NCI-H2196 treated with DMSO at 0.1 percent for 48 hours (cell line): Measurements from ENCODE around the gene C1orf232.
A peak's percentile ranks its signal among the peaks of the same experiment; 100 is the strongest.

ENCODE experiments used
- DNase-seq: peaks from one replicate; lab custom pipeline; 2025; ENCODE audit not compliant: unreplicated experiment; lab: John Stamatoyannopoulos, UW

C1orf232 gene

GRCh38 chr1:26168410-26169197 lies at the start of gene C1orf232:
Gene C1orf232, minus strand, starts transcription at chr1:26168963. Its CDS starts 464 bp downstream, at chr1:26168499.
- DNase-seq: peak; percentile 45

DNA sequence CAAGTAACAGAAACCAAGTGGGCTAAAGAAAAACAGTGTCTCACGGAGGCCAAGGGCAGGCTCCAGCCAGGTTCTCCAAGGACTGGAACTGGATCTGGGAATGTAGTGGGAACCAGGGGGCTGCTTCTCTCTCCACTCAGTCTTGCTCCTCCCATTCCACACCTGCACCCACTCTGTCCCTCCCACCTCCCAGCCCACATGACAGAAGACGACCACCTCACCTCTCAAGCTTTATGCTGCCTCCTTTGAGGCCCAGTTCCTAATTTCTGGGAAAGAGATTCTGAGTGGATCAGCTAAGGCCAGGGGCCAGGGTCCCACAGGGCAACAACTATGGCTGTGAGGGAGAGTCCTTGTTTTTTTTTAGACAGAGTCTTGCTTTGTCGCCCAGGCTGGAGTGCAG lies 46.5 kb upstream of the C1orf232 start:
- DNase-seq: no peak

DNA sequence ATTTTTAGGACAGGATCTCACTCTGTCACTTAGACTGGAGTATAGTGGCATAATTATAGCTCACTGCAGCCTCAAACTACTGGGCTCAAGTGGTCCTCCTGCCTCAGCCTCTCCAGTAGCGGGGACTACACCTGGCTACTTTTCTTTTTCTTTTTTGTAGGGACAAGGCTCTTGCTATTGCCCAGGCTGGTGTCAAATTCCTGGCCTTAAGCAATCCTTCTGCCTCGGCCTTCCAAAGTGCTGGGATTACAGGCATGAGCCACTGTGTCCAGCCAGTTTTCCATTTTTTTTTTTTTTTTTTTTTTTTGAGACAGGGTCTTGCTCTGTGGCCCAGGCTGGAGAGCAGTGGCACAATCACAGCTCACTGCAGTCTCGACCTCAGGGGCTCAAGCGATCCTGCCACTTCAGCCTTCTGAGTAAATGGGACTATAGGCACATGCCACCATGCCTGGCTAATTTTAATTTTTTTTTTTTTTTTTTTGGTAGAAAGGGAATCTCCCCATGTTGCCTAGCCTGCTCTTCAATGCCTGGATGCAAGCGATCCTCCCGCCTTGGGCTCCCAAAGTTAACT lies 44.7 kb upstream of the C1orf232 start:
- DNase-seq: no peak

DNA sequence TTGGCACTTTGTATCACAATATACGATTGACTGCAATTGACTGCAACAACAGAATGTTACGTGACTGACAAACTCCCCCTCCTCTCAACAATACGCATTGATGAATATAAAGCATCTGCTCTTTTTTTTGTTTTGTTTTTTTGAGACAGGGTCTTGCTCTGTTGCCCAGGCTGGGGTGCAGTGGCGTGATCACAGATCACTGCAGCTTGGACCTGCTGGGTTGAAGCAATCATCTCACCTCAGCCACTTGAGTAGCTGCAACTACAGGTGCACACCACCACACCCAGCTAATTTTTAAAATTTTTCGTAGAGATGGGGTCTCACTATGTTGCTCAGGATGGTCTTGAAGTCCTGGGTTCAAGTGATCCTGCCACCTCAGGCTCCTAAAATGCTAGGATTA lies 44.0 kb upstream of the C1orf232 start:
- no peak for DNase-seq

DNA sequence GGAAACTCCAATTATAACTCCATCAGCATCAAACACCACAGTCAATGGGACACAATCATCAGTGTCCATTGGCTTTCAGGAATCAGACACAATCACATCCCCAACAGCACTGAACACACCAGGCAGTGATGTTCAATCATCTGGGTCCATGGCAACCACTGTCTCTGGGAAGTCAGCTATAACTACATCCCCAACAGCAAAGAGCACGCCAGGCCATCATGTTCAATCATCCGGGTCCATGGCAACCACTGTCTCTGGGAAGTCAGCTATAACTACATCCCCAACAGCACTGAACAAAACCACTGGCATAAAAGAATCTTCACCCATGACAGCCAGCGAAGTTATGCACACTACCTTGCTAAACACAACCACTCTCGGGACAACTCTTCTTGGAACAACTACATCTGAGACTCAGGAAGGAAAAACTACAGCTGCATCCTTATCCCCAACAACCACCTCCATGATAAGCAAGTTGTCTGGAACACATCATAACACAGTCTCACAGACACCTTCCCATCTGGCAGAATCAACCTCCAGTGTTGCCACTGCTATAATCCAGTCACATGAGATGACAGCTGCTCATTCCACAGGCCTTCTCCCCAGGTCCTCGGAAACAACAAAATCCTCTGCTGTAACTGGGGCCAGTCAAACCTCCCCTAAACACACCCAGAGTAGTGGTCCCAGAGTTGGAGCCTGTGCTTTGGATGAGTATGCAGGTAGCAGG lies 41.5 kb upstream of the C1orf232 start:
- DNase-seq: no peak

- DNase-seq: no peak
Observed at GRCh38 chr1:26203642-26204318, 35.0 kb upstream of the C1orf232 start.

DNA sequence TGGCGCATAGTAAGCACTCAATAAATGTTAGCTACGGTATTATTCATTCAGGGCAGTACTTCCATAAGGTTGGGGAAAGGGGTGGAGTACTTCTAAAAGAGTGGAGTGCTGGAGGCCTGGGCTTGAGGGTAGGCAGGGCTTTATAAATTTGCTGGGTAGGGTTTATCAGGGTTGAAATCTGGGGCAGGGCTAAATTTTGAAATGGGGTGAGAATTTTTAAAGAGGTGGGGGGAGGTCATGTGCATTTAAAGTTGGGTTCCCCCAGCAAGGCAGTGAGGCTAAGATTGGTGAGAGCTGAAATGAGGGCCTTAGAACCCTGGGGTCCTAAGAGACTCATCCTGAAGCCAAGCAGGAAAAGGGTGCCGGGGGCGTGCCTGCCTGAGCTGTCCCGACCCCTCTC lies 31.6 kb upstream of the C1orf232 start:
- DNase-seq: no peak

GRCh38 chr1:26197813-26198212 lies 29.1 kb upstream of the C1orf232 start:
- DNase-seq: no peak

GRCh38 chr1:26197301-26197700 lies 28.5 kb upstream of the C1orf232 start:
- no peak for DNase-seq

- no peak for DNase-seq
Observed at GRCh38 chr1:26195805-26196204, 27.0 kb upstream of the C1orf232 start.

DNA sequence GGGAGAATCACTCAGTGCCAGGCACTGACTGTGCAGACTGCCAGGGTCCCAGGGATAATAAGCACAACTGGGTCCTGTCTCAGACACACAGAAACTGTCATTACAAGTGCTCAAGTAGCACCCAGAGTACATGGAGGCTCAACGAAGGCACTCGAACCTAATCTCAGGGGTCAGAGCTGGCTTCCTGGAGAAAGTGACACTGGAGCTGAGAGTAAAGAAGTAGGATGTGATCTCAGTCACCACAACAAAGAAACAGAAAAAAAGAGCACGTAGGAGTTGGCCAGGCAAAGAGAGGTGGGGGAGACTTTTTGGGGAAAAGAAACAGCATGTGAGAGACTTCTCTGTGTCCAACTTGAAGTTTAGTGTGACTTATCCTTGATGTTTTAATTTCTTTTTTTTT lies 23.0 kb upstream of the C1orf232 start:
- DNase-seq: no peak

GRCh38 chr1:26190373-26190987 lies 21.7 kb upstream of the C1orf232 start, which contains the start of gene CATSPER4:
Gene CATSPER4, plus strand, starts transcription at chr1:26190602. Its CDS starts 26 bp downstream, at chr1:26190628.
- no peak for DNase-seq

DNA sequence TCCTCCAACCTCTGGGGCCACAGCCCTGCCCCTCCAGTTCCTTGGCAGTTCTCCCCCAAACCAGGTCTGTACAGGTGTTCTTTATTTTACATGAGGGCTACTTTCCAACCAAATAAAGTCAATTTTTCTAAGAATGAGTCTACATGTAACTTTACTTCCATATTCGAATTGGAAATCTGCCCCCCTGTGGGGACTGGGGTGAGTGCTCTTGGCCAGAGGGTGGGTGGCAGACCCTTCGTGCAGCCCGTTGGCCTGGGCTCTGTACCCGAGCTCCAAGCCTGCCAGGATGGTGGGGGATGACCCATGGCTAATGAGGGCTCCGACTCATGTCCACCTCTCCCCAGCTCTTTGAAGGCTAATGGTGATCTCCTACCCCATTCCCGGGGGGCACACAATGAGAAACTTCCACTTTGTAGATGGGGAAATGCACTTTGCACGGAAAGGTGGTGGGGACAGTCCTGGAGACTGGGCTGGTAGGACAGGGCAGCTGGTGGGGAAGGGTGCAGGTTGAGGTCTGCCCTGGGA lies 21.1 kb upstream of the C1orf232 start:
- no peak for DNase-seq

DNA sequence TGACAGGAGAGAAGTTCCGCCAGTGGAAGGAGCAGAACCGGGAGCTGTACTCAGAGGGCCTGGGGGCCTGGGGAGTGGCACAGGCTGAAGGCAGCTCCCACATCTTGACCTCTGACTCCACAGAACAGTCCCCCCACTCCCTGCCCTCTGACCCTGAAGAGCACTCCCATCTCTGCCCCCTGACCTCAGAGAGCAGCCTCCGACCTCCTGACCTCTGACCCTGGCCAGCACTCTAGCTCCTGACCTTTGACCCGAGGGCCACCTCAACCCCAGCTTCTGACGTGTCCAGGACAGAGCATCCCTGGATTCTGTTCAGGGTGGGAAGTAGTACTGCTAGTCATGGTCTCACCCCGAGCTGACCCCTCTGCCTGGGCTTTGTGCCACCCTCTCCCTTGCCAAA lies 20.6 kb upstream of the C1orf232 start:
- no peak for DNase-seq

- DNase-seq: no peak
Observed at GRCh38 chr1:26188477-26188876, 19.7 kb upstream of the C1orf232 start.

DNA sequence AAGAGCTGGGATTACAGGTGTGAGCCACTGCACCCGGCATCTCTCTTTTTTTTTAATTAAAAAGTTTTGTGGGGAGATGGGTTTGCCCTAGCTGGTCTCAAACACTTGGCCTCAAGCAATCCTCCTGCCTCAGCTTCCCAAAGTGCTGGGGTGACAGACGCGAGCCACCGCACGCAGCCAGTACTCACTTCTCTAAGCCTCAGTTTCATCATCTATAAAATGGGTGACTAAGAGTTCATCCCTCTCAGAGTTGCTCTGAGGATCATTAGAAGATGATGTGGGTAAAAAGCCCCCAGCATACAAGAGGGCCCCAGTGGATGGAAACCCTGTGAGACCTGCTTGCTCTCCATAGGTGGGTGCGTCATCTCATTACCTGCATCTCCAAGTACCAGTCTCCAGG lies 19.1 kb upstream of the C1orf232 start:
- DNase-seq: no peak

GRCh38 chr1:26184883-26185282 lies 16.1 kb upstream of the C1orf232 start:
- DNase-seq: no peak

- no peak for DNase-seq
Observed at GRCh38 chr1:26184086-26184485, 15.3 kb upstream of the C1orf232 start.

DNA sequence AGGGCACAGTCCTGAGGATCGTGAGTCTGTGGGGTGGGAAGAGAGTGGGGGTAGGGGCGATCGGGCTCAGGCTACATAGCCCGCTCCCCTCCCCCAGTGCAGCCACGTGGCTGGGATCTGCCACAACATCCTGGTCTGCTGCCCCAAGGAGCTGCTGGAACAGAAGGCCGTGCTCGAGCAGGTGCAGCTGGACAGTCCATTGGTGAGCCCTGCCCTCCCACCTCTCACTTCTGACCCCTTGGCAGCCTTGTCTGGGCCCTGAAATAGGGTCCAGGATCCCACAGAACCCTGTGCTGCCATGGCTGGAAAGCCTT lies 13.6 kb upstream of the C1orf232 start:
- no peak for DNase-seq

DNA sequence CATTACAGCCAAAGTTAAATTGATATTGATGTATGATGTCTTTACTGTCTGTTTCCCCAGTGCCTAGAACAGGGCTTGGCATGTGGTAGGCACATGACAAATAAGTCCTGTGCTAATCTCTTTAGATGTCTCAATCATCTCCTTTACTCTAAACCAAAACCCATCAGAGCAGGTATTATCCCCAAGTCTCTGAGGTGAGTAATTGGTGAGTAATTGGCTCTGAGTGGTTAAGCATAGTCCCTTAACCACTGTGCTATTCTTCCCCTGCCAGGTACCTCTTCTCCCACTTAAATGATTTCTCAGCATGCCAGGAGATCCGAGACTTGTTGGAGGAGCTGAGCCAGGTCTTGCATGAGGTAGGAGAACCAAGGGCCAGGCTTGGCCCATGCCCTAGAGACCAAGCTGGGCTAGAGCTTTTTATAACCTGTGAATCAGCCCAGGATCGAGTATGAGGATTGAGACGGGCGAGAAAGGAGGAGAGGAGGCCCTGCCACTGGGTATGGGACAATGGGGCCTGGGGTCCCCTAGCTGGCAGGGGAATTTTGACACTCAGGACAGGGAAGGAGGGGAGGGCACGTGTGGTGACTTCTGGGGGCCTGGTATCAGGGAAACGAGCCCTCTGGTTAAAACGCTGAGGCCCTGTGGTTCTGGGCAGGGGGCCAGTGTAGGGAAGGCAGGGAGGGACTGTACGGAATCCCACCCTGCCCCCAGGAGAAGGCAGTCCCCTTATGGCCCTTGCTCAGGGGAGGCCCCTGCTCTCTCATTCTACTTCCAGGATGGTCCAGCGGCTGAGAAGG lies 13.0 kb upstream of the C1orf232 start:
- DNase-seq: no peak
